ENCODE data around the gene FKBP14.

FKBP14 gene

GRCh38 chr7:29988424-29989256, 37.9 kb downstream of the FKBP14 start:
- DNase-seq (ENCODE audit: low read depth, low spot score), result peak; percentile 79
- in situ Hi-C loops (cut with HindIII; ENCODE audit: low sequenced_read_pairs), result no loop called here
- TF ChIP-seq CTCF (IDR thresholded peaks at IDR 0.05; ENCODE audit: low read depth, low read length), result no peak
- H3K4me3 ChIP-seq (ENCODE audit: low read depth, low read length), result peak overlapping the region; percentile 84

- no peak for TF ChIP-seq CTCF (IDR thresholded peaks at IDR 0.05; ENCODE audit: low read depth, low read length)
- peak; percentile 88 for DNase-seq (ENCODE audit: low read depth, low spot score)
- in situ Hi-C loops (cut with HindIII; ENCODE audit: low sequenced_read_pairs), result no loop called here
- peak overlapping the region; percentile 84 for H3K4me3 ChIP-seq (ENCODE audit: low read depth, low read length)
Measured at GRCh38 chr7:29987811-29988317, 38.6 kb downstream of the FKBP14 start.

- no peak overlapping the region for H3K4me3 ChIP-seq (ENCODE audit: low read depth, low read length)
Measured at GRCh38 chr7:29987083-29987482, 39.4 kb downstream of the FKBP14 start.

GRCh38 chr7:29980151-29980550, 46.4 kb downstream of the FKBP14 start:
- in situ Hi-C loops (cut with HindIII; ENCODE audit: low sequenced_read_pairs), result no loop called here
- TF ChIP-seq CTCF (IDR thresholded peaks at IDR 0.05; ENCODE audit: low read depth, low read length), result no peak
- DNase-seq (ENCODE audit: low read depth, low spot score), result no peak
- no peak overlapping the region for H3K4me3 ChIP-seq (ENCODE audit: low read depth, low read length)

More at GRCh38 chr7:29987083-29987482, 39.4 kb downstream of the FKBP14 start:
- DNase-seq (ENCODE audit: low read depth, low spot score), result peak; percentile 26
- in situ Hi-C loops (cut with HindIII; ENCODE audit: low sequenced_read_pairs), result no loop called here
- TF ChIP-seq CTCF (IDR thresholded peaks at IDR 0.05; ENCODE audit: low read depth, low read length), result no peak

- in situ Hi-C loops (cut with HindIII; ENCODE audit: low sequenced_read_pairs), result no loop called here
- no peak for TF ChIP-seq CTCF (IDR thresholded peaks at IDR 0.05; ENCODE audit: low read depth, low read length)
- H3K4me3 ChIP-seq (ENCODE audit: low read depth, low read length), result no peak overlapping the region
- DNase-seq (ENCODE audit: low read depth, low spot score), result no peak
Measured at GRCh38 chr7:29977886-29978651, 48.4 kb downstream of the FKBP14 start.

GRCh38 chr7:29976673-29977415, 49.7 kb downstream of the FKBP14 start:
- in situ Hi-C loops (cut with HindIII; ENCODE audit: low sequenced_read_pairs), result no loop called here
- H3K4me3 ChIP-seq (ENCODE audit: low read depth, low read length), result no peak overlapping the region
- peak; percentile 64 for DNase-seq (ENCODE audit: low read depth, low spot score)
- TF ChIP-seq CTCF (IDR thresholded peaks at IDR 0.05; ENCODE audit: low read depth, low read length), result no peak

Data from astrocyte of the spinal cord (primary cell).